ENCODE results near the gene BASP1. TPM values are rescaled to one million over a fixed set of nuclear protein-coding genes. Genes with fewer than 3 reads are reported as not detected.

The BASP1 gene
- total RNA-seq, 1 experiment from 2014 or later = not detected

GRCh38 chr5:17213938-17214337 lies 3.5 kb upstream of the BASP1 start:
- H3K9me3 ChIP-seq (replicated peaks) = no peaks in the 10 kb centered on the region
- no peak for DNase-seq
- H3K27me3 ChIP-seq = no peaks in the 10 kb centered on the region
- no peaks in the 10 kb centered on the region for H3K4me1 ChIP-seq
- H3K27ac ChIP-seq = no peak overlapping the region
- no peak overlapping the region for H3K4me3 ChIP-seq
- H3K36me3 ChIP-seq = no peaks in the 10 kb centered on the region

GRCh38 chr5:17214893-17215292 lies 2.5 kb upstream of the BASP1 start:
- Histone ChIP-seq H3K27ac (no peak overlapping the region), H3K9me3 (replicated peaks) (no peaks in the 10 kb centered on the region), H3K36me3 (no peaks in the 10 kb centered on the region), H3K4me1 (no peaks in the 10 kb centered on the region), H3K4me3 (no peak overlapping the region), H3K27me3 (no peaks in the 10 kb centered on the region)
- DNase-seq = no peak

GRCh38 chr5:17215361-17215760 lies 2.1 kb upstream of the BASP1 start:
- H3K4me1 ChIP-seq = no peaks in the 10 kb centered on the region
- no peaks in the 10 kb centered on the region for H3K27me3 ChIP-seq
- no peak overlapping the region for H3K4me3 ChIP-seq
- no peak overlapping the region for H3K27ac ChIP-seq
- H3K36me3 ChIP-seq = no peaks in the 10 kb centered on the region
- no peaks in the 10 kb centered on the region for H3K9me3 ChIP-seq (replicated peaks)
- no peak for DNase-seq

- Histone ChIP-seq H3K27ac (no peak overlapping the region), H3K27me3 (no peaks in the 10 kb centered on the region), H3K4me3 (no peak overlapping the region), H3K4me1 (no peaks in the 10 kb centered on the region), H3K9me3 (replicated peaks) (no peaks in the 10 kb centered on the region), H3K36me3 (no peaks in the 10 kb centered on the region)
- peak in 1 of 2 experiments; percentile 34 for DNase-seq
Observed at GRCh38 chr5:17216176-17216973, 1.1 kb upstream of the BASP1 start.

DNA sequence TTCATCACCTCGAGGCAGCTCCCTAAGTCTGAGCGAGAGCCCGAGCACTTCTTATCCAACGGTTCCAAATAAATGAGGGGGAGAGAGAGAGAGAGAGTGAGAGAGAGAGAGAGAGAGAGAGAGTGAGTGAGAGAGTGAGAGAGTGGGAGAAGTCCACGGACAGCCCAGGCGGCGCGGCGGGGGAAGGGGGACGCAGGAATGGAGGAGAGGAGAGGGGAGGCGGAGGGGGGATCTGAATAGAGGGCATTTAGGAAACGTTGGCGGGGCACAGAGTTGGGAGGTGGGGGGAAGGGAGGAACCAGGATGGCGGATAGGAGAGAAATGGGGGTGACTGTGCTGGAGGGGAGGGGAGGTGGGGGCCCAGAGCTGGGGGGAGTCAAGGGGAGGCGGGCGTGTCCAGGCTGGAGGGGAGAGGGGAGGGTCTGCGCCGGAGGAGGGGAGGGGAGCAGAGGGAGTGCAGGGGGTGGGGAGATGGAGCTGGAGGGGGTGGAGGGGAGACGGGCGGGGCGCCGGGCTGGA lies 398 bp upstream of the BASP1 start:
- H3K36me3 ChIP-seq = no peaks in the 10 kb centered on the region
- no peak overlapping the region for H3K4me3 ChIP-seq
- H3K27ac ChIP-seq = no peak overlapping the region
- H3K27me3 ChIP-seq = no peaks in the 10 kb centered on the region
- no peaks in the 10 kb centered on the region for H3K4me1 ChIP-seq
- no peak for DNase-seq
- H3K9me3 ChIP-seq (replicated peaks) = no peaks in the 10 kb centered on the region

- no peak overlapping the region for H3K27ac ChIP-seq
- H3K9me3 ChIP-seq (replicated peaks) = no peaks in the 10 kb centered on the region
- DNase-seq = no peak
- H3K4me3 ChIP-seq = no peak overlapping the region
- H3K27me3 ChIP-seq = no peaks in the 10 kb centered on the region
- H3K36me3 ChIP-seq = no peaks in the 10 kb centered on the region
- no peaks in the 10 kb centered on the region for H3K4me1 ChIP-seq
Observed at GRCh38 chr5:17218353-17219005, 1.0 kb downstream of the BASP1 start.

DNA sequence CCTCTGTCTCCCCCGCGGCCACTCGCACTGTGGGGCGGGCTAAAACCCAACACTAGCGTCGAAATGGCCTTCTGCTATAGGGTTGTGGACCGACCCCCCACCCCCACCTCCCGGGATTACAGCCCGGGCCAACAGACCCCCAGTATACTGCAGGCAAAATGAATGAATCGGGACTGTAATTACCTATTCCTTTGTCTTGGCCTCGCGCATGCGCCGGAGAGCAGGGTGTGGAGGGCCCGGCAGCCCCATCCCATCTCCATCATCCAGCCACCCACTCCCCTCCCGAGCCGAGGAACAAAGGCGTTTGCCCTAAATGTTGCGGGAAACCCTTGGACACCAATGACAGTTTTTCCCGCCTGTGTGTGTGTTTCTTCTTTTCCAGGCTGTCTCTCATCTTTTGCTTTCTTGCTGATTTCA lies 1.6 kb downstream of the BASP1 start:
- no peaks in the 10 kb centered on the region for H3K27me3 ChIP-seq
- no peaks in the 10 kb centered on the region for H3K9me3 ChIP-seq (replicated peaks)
- H3K36me3 ChIP-seq = no peaks in the 10 kb centered on the region
- no peak overlapping the region for H3K4me3 ChIP-seq
- DNase-seq = no peak
- H3K4me1 ChIP-seq = no peaks in the 10 kb centered on the region
- H3K27ac ChIP-seq = no peak overlapping the region

GRCh38 chr5:17219469-17219868 lies 2.0 kb downstream of the BASP1 start:
- no peak for DNase-seq
- Histone ChIP-seq H3K9me3 (replicated peaks) (no peaks in the 10 kb centered on the region), H3K27ac (no peak overlapping the region)

GRCh38 chr5:17219992-17220391 lies 2.6 kb downstream of the BASP1 start:
- Histone ChIP-seq H3K36me3 (no peaks in the 10 kb centered on the region), H3K27ac (no peak overlapping the region), H3K27me3 (no peaks in the 10 kb centered on the region), H3K4me1 (no peaks in the 10 kb centered on the region), H3K9me3 (replicated peaks) (no peaks in the 10 kb centered on the region), H3K4me3 (no peak overlapping the region)
- DNase-seq = no peak

More at GRCh38 chr5:17219469-17219868, 2.0 kb downstream of the BASP1 start:
- Histone ChIP-seq H3K27me3 (no peaks in the 10 kb centered on the region), H3K4me3 (no peak overlapping the region), H3K36me3 (no peaks in the 10 kb centered on the region), H3K4me1 (no peaks in the 10 kb centered on the region)

- Histone ChIP-seq H3K4me3 (no peak overlapping the region), H3K27me3 (no peaks in the 10 kb centered on the region), H3K4me1 (no peaks in the 10 kb centered on the region), H3K36me3 (no peaks in the 10 kb centered on the region), H3K9me3 (replicated peaks) (no peaks in the 10 kb centered on the region), H3K27ac (no peak overlapping the region)
- DNase-seq = no peak
Observed at GRCh38 chr5:17220469-17220868, 3.0 kb downstream of the BASP1 start.

DNA sequence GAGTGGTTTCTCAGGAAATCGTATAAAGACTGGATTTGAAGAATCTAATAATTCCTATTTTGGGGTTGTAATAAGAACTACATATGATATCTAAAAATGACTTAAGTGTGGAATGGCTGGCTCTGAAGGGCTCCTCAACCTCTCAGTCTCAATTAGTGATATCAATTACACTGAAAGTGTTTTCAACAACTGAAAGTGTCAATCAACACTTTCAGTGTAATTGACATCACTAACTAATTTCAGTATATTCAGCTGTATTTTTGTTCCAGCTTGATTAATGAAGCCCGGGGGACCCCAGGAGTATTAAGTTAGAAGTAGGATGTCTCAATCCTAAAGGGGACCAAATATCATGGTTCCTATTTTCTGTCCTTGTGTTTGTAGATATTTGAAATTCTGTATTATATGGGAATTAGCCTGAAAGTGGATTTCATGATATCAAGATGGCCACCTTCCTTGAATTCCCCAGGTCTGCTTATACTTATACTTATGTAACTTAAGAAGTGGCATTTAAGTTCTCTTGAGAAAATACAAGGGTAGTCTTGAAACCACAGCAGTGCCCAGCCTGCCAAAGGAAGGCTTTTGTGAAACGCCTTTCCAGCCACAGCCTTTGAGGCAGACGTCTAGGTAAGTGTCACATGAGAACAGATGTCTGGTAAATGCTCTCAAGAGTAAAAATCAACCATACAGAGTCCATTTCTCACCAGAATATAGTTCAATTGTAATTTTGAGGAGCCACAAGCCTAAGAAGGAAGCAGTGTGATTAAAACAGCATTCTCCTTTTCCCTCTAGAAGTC lies 4.6 kb downstream of the BASP1 start:
- H3K36me3 ChIP-seq = no peaks in the 10 kb centered on the region
- H3K27me3 ChIP-seq = no peaks in the 10 kb centered on the region
- H3K9me3 ChIP-seq (replicated peaks) = no peaks in the 10 kb centered on the region
- H3K27ac ChIP-seq = no peak overlapping the region
- DNase-seq = no peak
- H3K4me1 ChIP-seq = no peaks in the 10 kb centered on the region
- no peak overlapping the region for H3K4me3 ChIP-seq

DNA sequence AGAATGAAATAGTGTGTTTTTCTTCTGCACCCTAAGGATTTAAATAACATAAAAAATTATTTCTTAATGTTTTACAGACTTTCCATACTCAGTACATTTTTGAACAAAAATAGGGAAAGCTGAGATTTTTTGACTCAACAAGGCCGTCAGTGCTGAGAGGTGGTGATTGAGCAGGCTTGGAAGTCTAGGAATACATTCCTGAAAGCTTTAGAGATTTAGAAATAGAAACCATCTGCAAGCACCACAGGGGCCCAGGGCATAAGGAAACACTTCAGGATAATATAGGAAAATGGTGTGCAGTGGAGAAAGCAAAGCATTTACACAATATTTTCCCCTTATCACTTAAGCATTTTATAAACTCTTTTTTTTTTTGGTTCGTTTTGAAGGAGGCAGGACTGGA lies 5.2 kb downstream of the BASP1 start:
- no peak for DNase-seq
- no peaks in the 10 kb centered on the region for H3K27me3 ChIP-seq
- no peaks in the 10 kb centered on the region for H3K9me3 ChIP-seq (replicated peaks)
- no peaks in the 10 kb centered on the region for H3K4me1 ChIP-seq
- H3K4me3 ChIP-seq = no peak overlapping the region
- no peaks in the 10 kb centered on the region for H3K36me3 ChIP-seq
- H3K27ac ChIP-seq = no peak overlapping the region

DNA sequence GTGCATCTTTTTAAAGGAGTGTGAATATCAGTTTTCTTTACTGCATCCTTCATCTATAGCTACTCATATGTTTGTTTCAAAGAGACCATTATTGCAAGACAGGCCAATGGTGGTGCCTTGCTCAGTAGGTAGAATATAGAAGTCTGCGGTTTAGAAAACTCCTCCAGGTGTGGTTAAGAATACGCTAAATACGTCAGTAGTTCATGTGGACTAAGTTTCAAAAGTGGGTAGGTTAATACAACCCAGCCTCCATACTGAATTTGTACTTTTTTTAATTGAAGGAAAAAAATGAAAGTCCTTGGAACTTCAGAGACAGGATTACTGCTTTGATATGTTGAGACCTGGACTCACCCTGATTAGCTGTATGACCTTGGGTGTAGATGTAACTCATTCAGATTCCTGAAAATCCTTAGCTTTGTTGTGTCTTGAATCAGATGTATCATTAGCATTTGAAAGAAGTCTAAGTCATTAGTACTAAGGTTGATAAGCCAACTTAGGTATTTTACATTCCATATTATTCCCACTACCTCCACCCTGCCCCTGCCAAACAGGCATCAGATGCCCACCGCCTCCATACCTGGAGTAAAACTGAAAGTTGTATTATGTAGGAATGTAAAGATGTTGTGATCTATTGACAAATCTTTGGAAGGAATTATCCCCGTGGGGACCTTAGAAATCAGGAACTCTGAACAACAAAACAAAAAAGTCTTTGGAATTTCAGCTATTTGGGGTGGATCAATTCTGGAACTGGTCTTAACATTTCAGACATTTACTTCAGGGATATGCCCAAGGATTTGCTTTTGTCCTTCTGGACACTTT lies 6.1 kb downstream of the BASP1 start:
- no peaks in the 10 kb centered on the region for H3K36me3 ChIP-seq
- no peak overlapping the region for H3K27ac ChIP-seq
- no peaks in the 10 kb centered on the region for H3K27me3 ChIP-seq
- no peak for DNase-seq
- no peak overlapping the region for H3K4me3 ChIP-seq
- no peaks in the 10 kb centered on the region for H3K9me3 ChIP-seq (replicated peaks)
- no peaks in the 10 kb centered on the region for H3K4me1 ChIP-seq

DNA sequence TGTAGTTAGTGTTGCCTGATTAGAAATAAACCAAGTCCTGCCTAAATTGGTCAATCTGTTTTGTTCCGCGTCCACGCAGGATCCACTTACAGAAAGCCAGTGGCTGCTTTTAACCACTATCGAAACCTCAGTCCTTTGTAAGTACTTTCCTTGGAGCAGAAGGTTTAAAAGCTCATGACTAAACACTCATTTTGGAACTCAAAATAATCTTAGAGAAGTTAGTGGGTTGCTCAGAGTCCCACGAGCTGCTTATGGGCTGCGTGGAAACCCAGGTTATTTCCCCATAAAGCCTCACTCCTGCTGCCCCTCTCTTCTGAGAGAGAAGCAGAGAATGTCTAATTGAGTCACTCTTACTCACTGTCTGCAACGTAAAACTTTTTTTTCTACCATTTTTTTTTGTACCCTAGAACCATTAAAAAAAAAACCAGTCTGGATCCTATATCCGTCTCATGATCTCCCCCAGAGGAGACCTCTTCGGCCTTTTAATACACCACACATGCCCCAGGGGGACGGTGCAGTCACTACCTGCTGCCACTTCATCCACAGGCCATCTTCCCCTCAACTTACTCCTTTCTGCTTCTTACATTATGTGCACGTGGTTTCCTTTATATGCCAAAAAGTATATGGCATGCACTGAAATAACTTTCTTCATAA lies 7.6 kb downstream of the BASP1 start:
- Histone ChIP-seq H3K27me3 (no peaks in the 10 kb centered on the region), H3K27ac (no peak overlapping the region), H3K36me3 (no peaks in the 10 kb centered on the region), H3K4me1 (no peaks in the 10 kb centered on the region), H3K9me3 (replicated peaks) (no peaks in the 10 kb centered on the region), H3K4me3 (no peak overlapping the region)
- no peak for DNase-seq

Data from SJCRH30 (cell line).